GM18502 (cell line): ENCODE results near the gene BAIAP2L1.
A peak's percentile ranks its signal among the peaks of the same experiment; 100 is the strongest.
"Not testable (repeated sequence)": the region's sequence is repeated elsewhere in the genome, so short reads cannot be mapped to it uniquely, and the experiment has no call there.

Source experiments
- ATAC-seq: cut with Tn5 transposase; IDR thresholded peaks from one replicate; pipeline ENCODE4 v1.9.1; 2021; ENCODE audit warnings: mild to moderate bottlenecking; ENCODE audit not compliant: unreplicated experiment, poor library complexity

BAIAP2L1 gene

DNA sequence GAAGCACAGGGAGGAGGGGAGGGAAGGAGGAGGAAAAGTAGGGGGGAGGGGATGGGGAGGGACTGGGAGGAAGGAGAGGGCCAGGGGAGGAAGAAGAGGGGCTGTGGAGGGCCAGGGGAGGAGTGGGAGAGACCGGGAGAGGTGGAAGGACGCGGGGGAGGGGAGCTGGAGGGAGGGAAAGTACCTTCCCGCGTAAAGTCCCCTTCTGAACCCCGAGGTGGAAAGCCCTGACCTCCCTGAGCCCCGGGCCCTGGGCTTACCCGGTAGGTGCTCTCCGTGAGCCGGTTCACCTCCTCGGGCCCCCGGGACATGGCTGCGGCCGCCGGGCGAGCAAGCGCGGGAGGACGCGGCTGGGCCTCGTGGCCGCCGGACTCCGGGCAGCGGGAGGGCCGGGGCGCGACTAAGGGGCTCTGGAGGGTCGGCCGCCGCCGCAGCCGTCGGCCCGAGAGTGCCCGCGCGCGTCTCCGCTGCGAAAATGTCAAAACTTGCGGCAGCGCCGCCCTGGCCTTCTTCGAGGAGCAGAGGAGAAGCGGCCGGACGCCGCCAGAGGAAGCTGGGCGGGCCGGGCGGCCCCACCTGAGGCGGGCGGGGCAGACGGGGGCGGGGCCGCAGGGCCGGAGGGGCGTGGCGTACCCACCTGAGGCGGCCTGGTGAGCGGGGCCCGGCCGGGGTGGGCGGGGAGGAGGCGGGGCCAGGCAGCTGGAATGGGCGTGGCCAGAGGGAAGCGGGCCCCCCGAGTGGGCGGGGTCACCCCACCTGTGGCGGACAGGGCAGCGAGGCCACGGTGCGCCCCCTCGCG, at the start of gene BAIAP2L1:
TSS of gene BAIAP2L1 (minus strand) at position 549 of the 799 bp plus-strand sequence. CDS start at position 311, 238 bp downstream.
- ATAC-seq: peak; percentile 76

DNA sequence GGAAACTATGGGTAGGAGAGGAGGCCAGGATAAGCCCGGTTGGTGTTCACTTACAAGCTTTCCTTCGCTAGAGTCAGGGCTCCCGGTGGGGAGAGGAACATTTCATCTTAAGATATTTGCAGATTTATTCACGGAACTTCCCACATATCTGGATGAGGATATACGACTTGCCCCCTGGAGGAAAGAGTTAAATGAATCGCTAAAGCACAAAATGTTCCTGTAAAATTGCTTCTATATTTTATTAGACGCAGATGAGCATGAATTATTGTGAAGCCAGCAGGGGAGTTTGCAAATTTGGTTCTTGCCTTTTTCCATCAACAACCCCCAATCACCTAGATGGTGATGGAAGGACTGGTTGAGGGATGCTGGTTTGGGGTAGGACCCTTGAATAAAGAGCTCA, 47.9 kb upstream of the BAIAP2L1 start:
- no peak for ATAC-seq

GRCh38 chr7:98440992-98441391, 40.1 kb upstream of the BAIAP2L1 start:
- not testable (repeated sequence) for ATAC-seq

GRCh38 chr7:98439484-98439883, 38.6 kb upstream of the BAIAP2L1 start:
- no peak for ATAC-seq

- no peak for ATAC-seq
Measured at GRCh38 chr7:98434087-98434486, 33.2 kb upstream of the BAIAP2L1 start.

- no peak for ATAC-seq
Measured at GRCh38 chr7:98429799-98430198, 28.9 kb upstream of the BAIAP2L1 start.

GRCh38 chr7:98423043-98423442, 22.2 kb upstream of the BAIAP2L1 start:
- no peak for ATAC-seq

- no peak for ATAC-seq
Measured at GRCh38 chr7:98420966-98421612, 20.2 kb upstream of the BAIAP2L1 start.

- ATAC-seq: not testable (repeated sequence)
Measured at GRCh38 chr7:98419988-98420387, 19.1 kb upstream of the BAIAP2L1 start.

- not testable (repeated sequence) for ATAC-seq
Measured at GRCh38 chr7:98419316-98419691, 18.4 kb upstream of the BAIAP2L1 start.

- ATAC-seq: no peak
Measured at GRCh38 chr7:98418636-98419315, 17.9 kb upstream of the BAIAP2L1 start.

- no peak for ATAC-seq
Measured at GRCh38 chr7:98418271-98418635, 17.4 kb upstream of the BAIAP2L1 start.

DNA sequence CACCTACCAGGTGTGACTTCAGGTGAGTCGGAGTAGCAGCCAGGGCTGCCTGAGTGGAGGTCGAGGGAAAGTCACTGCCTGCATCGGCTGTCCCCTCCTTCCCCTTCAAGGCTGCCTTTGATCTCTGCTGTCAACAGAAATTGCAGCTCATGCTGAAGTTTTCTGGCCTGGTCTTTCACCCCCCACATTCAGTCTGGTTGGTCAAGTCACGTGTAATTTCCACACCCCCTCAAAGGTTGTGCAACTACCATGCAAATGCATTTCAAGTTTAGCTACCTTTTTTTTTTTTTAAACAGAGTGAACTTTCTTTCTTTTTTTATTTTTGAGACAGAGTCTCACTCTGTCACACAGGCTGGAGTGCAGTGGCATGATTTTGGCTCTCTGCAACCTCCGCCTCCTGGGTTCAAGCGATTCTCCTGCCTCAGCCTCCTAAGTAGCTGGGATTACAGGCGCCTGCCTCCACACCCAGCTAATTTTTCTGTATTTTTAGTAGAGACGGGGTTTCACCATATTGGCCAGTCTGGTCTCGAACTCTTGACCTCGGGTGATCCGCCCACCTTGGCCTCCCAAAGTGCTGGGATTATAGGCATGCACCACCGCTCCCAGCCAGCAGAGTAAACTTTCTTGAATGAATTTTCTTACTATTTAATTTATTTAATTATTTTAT, 16.8 kb upstream of the BAIAP2L1 start:
- not testable (repeated sequence) for ATAC-seq

DNA sequence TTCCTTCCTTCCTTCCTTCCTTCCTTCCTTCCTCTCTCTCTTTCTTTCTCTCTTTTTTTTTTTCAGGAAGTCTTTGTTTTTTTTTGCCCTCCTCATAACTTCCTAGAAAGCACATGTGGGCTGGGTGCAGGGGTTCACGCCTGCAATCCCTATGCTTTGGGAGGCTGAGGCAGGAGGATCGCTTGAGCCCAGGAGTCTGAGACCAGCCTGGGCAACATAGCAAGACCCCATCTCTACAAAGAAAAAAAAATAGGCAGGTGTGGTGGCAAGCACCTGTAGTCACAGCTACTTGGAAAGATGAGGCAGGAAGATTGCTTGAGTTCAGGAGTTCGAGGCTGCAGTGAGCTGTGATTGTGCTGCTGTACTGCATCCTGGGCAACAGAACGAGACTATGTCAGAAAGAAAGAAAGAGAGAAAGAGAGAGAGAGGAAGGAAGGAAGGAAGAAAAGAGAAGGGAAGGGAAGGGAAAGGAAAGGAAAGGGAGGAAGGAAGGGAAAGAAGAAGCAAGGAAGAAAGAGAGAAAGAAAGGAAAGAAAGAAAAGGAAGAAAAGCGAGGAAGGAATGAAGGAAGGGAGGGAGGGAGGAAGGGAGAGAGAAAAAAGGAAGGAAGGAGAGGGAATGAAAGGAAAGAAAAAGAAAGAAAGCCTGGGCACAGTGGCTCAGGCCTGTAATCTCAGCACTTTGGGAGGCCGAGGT, 13.5 kb upstream of the BAIAP2L1 start:
- no peak for ATAC-seq

DNA sequence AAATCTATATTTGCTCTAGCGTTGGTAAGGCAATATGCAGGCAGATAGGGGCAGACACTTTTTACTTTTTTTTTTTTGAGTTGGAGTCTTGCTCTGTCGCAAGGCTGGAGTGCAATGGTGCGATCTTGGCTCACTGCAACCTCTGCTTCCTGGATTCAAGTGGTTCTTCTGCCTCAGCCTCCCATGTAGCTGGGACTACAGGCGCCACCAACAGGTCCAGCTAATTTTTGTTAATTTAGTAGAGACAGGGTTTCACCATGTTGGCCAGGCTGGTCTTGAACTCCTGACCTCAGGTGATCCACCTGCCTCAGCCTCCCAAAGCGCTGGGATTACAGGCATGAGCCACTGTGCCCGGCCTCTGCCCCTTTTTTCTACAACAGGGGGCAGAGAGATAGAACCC, 12.8 kb upstream of the BAIAP2L1 start:
- ATAC-seq: not testable (repeated sequence)

DNA sequence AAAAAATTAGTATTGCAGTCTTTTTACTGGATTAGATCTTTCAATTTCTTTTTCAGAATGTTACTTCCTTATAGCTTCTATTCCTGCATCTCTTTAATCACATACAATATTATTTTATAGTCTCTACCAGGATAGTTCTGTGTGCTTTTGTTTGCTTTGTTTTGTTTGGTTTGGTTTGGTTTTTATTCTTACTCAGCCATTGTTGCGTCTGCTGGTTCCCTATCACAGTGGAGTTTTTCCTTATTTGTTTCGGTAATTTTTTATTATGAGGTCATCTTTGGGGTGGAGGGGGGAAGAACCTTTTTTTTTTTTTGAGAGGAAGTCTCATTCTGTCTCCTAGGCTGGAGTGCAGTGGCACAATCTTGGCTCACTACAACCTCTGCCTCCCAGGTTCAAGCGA, 9.0 kb upstream of the BAIAP2L1 start:
- ATAC-seq: no peak

GRCh38 chr7:98408146-98408545, 7.3 kb upstream of the BAIAP2L1 start:
- not testable (repeated sequence) for ATAC-seq

DNA sequence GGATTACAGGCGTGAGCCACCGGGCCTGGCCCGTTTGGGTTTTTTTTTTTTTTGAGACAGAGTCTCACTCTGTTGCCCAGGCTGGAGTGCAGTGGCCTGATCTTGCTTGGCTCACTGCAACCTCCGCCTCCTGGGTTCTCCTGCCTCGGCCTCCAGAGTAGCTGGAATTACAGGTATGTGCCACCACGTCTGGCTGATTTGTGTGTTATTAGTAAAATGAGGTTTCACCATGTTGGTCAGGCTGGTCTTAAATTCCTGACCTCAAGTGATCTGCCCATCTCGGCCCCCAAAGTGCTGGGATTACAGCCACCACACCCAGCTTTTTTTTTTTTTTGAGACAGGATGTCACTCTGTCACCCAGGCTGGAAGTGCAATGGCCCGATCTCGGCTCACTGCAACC, 5.9 kb upstream of the BAIAP2L1 start:
- ATAC-seq: no peak

DNA sequence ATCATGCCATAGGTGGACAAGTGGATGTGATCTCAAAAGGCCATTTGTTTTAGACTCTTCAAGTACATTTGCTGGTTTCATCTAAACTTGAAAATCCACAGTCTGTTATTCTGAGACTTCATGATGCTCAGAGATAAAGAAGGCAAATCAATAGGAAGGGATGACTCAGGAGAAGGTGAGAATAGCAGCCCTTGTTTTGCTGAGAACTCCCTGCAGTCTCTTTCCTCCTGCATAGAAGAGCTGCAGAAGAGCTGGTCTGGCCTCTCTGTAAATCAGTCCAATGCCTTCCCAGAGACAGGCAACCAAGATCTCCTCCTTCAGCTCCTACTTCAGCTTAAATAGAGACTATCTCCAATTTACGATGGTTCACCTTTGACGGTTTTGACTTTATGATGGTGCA, 4.0 kb upstream of the BAIAP2L1 start:
- ATAC-seq: no peak

DNA sequence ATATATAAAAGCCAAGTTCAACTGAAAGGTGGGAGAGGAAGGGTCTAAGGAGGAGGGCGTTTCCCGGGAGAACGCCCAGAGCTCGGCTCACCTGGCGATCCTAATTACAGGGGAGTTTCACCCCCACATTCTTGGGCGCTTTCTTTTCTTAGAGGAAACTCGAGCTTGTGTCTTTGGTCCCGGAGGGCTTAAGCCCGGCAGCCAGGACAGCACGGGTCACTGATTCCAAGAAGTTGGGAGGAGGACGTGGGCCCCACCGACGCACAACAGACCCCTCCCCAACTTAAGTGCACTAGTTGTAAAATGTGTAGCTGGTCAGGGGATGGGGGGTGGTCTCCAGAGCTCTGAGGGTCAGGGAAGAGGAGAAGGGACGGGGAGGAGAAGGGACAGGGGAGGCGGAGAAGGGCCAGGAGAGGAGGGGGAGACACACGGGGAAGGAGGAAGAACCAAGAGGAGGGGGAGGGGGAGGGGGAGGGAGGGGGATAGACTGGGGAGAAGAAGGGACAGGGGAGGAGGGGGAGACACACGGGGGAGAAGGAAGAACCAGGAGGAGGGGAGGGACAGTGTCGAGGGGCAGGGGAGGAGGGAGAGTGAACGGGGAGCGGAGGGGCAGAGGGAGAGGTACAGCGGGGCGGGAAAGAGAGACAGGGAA, 874 bp downstream of the BAIAP2L1 start:
- no peak for ATAC-seq
